Keratinocyte (primary cell): ENCODE measurements around the gene H2AZ2. TPM values are rescaled to one million over a fixed set of nuclear protein-coding genes. Genes with fewer than 3 reads are reported as not detected.

Experiments used
- DNase-seq: peaks from one replicate; pipeline ENCODE4 v3.0.0-alpha.2; 2011; ENCODE audit warnings: low read depth, missing footprints, low spot score
- FAIRE-seq: peaks from 2 replicates; lab custom pipeline; 2011; peaks lifted over from hg19 to GRCh38; lab: Jason Lieb, UNC
- H2AFZ ChIP-seq: 2 replicates; pipeline ENCODE4 v1.6.0; 2012; ENCODE audit warnings: low read length, control low read depth, inconsistent platforms; ENCODE audit not compliant: control insufficient read depth
- H3K27ac ChIP-seq: 2 replicates; pipeline ENCODE4 v1.5.1; 2011; ENCODE audit warnings: low read length; ENCODE audit not compliant: control insufficient read depth, insufficient read depth
- H3K27me3 ChIP-seq: 3 replicates; pipeline ENCODE4 v1.6.0; 2011; ENCODE audit warnings: low read length; ENCODE audit not compliant: control insufficient read depth, insufficient read depth; ENCODE audit errors: extremely low read depth
- H3K36me3 ChIP-seq, 2 experiments: 2 replicates in 1 of 2; 3 replicates in 1 of 2; pipeline ENCODE4 v1.5.1; 2011; ENCODE audit warnings: low read length in 2 of 2, mild to moderate bottlenecking in 1 of 2; ENCODE audit not compliant: control insufficient read depth in 2 of 2, insufficient read depth in 2 of 2; ENCODE audit errors: extremely low read depth in 1 of 2
- H3K4me1 ChIP-seq: 3 replicates; pipeline ENCODE4 v1.5.1; 2011; ENCODE audit warnings: low read length; ENCODE audit not compliant: control insufficient read depth, insufficient read depth; ENCODE audit errors: extremely low read depth
- H3K4me2 ChIP-seq: 3 replicates; pipeline ENCODE4 v1.6.0; 2011; ENCODE audit warnings: low read depth, low read length; ENCODE audit not compliant: control insufficient read depth, insufficient read depth; ENCODE audit errors: extremely low read depth
- H3K4me3 ChIP-seq, 3 experiments: fragments of 200-600 bp in 1 of 3; sonication (generic) in 1 of 3; 2 replicates in 2 of 3; 3 replicates in 1 of 3; pipeline ENCODE4 v1.5.1; 2011 to 2016; ENCODE audit warnings: low read length in 3 of 3, mild to moderate bottlenecking in 3 of 3, control low read depth in 2 of 3, inconsistent platforms in 1 of 3, low read depth in 1 of 3, mixed read lengths in 1 of 3, mixed run types in 1 of 3, moderate library complexity in 1 of 3; ENCODE audit not compliant: control insufficient read depth in 2 of 3, insufficient read depth in 2 of 3; ENCODE audit errors: extremely low read depth in 1 of 3
- H3K79me2 ChIP-seq: 2 replicates; pipeline ENCODE4 v1.6.0; 2012; ENCODE audit warnings: low read length; ENCODE audit not compliant: control insufficient read depth, insufficient read depth
- H3K9ac ChIP-seq: 3 replicates; pipeline ENCODE4 v1.6.0; 2011; ENCODE audit warnings: low read length; ENCODE audit not compliant: control insufficient read depth, insufficient read depth; ENCODE audit errors: extremely low read depth
- H3K9me1 ChIP-seq: 3 replicates; pipeline ENCODE4 v1.6.0; 2011; ENCODE audit warnings: low read length; ENCODE audit not compliant: control insufficient read depth, insufficient read depth; ENCODE audit errors: extremely low read depth
- H3K9me3 ChIP-seq: 2 replicates; pipeline ENCODE4 v1.5.1; 2012; ENCODE audit warnings: low read depth, low read length; ENCODE audit not compliant: control insufficient read depth
- H4K20me1 ChIP-seq: 3 replicates; pipeline ENCODE4 v1.6.0; 2011; ENCODE audit warnings: low read length; ENCODE audit not compliant: control insufficient read depth, insufficient read depth; ENCODE audit errors: extremely low read depth
- CTCF ChIP-seq, 3 experiments: IDR thresholded peaks in 1 of 3; conservative IDR thresholded peaks in 1 of 3; optimal IDR thresholded peaks in 1 of 3; 2 replicates in 2 of 3; 3 replicates in 1 of 3; pipeline versions ENCODE3 to v1.5.1; 2011; ENCODE audit warnings: low read length in 3 of 3, mild to moderate bottlenecking in 3 of 3, moderate library complexity in 2 of 3, control low read depth in 1 of 3, inconsistent platforms in 1 of 3; ENCODE audit not compliant: insufficient read depth in 2 of 3; ENCODE audit errors: extremely low read depth in 1 of 3
- EZH2 ChIP-seq: IDR thresholded peaks from one replicate; pipeline ENCODE4 v1.6.1; 2012; ENCODE audit warnings: inconsistent platforms, mild to moderate bottlenecking, low read length, moderate library complexity
- dilution Hi-C: fragments of 300-500 bp; cut with MboI; formaldehyde crosslinking; loops from one replicate; pipeline ENCODE4 v1.7.0; 2020; ENCODE audit warnings: low sequenced_read_pairs; ENCODE audit not compliant: extremely low pct_ligation_motif_present
- polyA plus RNA-seq, 5 experiments: library from polyadenylated mRNA; depleted of rRNA in 3 of 5; stranded (reverse) in 3 of 5; stranded (forward) in 1 of 5; unstranded in 1 of 5; fragments of >200 nt; gene quantifications; 1 replicate in 1 of 5; 2 replicates in 3 of 5; 3 replicates in 1 of 5; pipeline versions ENCODE4 v1.2.1 to v1.2.3, GENCODE V29; 2011 to 2012; ENCODE audit warnings: missing spikeins in 2 of 5, low read depth in 1 of 5, low replicate concordance in 1 of 5

The H2AZ2 gene
- polyA plus RNA-seq, 1 donor (not counting 4 experiments of a cell fraction or from before 2014, with no cell fraction given) = 131 TPM

GRCh38 chr7:44849885-44850544 lies 2.1 kb upstream of the H2AZ2 start:
- TF ChIP-seq EZH2 = no peak
- TF ChIP-seq CTCF (optimal IDR thresholded peaks at IDR 0.05 in 1 of 3, IDR thresholded peaks at IDR 0.05 in 1 of 3, conservative IDR thresholded peaks at IDR 0.05 in 1 of 3; ENCODE audit: extremely low read depth in 1 of 3, insufficient read depth in 2 of 3, low read length in 3 of 3) = no peak
- dilution Hi-C loops = no loop called here

GRCh38 chr7:44849259-44849884 lies 1.5 kb upstream of the H2AZ2 start:
- Histone ChIP-seq H3K9me1 (no peaks in the 10 kb centered on the region), H3K9me3 (no peaks in the 10 kb centered on the region), H3K27me3 (no peaks in the 10 kb centered on the region), H3K4me2 (peak overlapping the region; percentile 92), H3K36me3 (no peaks in the 10 kb centered on the region), H3K4me1 (peaks cover 14% of the 10 kb centered on the region), H3K4me3 (peak overlapping the region in 2 of 3 experiments; percentile 69 to 88), H3K9ac (no peak overlapping the region), H3K79me2 (peaks cover 32% of the 10 kb centered on the region), H3K27ac (peak overlapping the region; percentile 94), H4K20me1 (no peaks in the 10 kb centered on the region), H2AFZ (no peak overlapping the region)
- TF ChIP-seq EZH2 = no peak
- no peak for TF ChIP-seq CTCF (optimal IDR thresholded peaks at IDR 0.05 in 1 of 3, IDR thresholded peaks at IDR 0.05 in 1 of 3, conservative IDR thresholded peaks at IDR 0.05 in 1 of 3; ENCODE audit: extremely low read depth in 1 of 3, insufficient read depth in 2 of 3, low read length in 3 of 3)
- dilution Hi-C loops = no loop called here
- DNase-seq (no peak), FAIRE-seq (no peak)

More at GRCh38 chr7:44849885-44850544, 2.1 kb upstream of the H2AZ2 start:
- Histone ChIP-seq H3K36me3 (no peaks in the 10 kb centered on the region), H3K4me3 (no peak overlapping the region), H3K9ac (no peak overlapping the region), H3K4me1 (peaks cover 14% of the 10 kb centered on the region), H3K27me3 (no peaks in the 10 kb centered on the region), H3K9me1 (no peaks in the 10 kb centered on the region), H3K4me2 (no peak overlapping the region), H3K79me2 (peaks cover 25% of the 10 kb centered on the region), H3K9me3 (no peaks in the 10 kb centered on the region), H4K20me1 (no peaks in the 10 kb centered on the region), H2AFZ (no peak overlapping the region), H3K27ac (no peak overlapping the region)
- no peak for DNase-seq
- FAIRE-seq = no peak
